HG03045 (cell line): ENCODE data around the gene ZBTB12.
"Not testable (repeated sequence)": the region's sequence is repeated elsewhere in the genome, so short reads cannot be mapped to it uniquely, and the experiment has no call there.

Experiments used
- ATAC-seq: cut with Tn5 transposase; IDR thresholded peaks from one replicate; pipeline ENCODE4 v1.9.1; 2021; ENCODE audit warnings: mild to moderate bottlenecking, moderate library complexity; ENCODE audit not compliant: unreplicated experiment

ZBTB12 gene

DNA sequence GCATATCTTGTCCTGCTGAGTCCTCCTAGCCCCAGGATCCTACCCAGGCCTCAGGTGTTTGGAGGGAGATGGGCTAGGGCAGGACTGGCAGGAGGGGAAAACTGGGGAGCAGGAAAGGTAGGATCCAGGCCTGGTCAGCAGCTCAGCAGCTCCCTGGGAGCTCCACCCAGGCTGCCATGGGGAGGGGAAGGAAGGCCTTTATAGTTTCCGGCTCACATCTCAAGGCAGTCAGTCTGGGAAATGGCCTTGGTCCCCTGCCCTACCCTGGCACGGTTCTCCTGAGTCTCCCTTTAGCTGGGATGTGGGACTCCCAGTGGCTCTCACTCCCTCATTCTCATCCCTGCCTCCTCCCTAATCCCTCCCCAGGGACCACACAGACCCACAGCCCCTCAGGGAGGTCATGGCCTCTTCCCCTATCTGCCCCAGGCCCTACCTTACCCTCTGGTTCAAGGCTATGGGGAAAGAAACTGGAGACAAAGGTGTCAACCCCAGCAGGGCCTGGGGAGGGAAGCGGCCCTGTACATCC is 24.7 kb downstream of the ZBTB12 start:
- ATAC-seq: no peak

GRCh38 chr6:31876357-31876756 is 25.5 kb downstream of the ZBTB12 start:
- ATAC-seq: no peak

- no peak for ATAC-seq
Measured at GRCh38 chr6:31875877-31876276, 26.0 kb downstream of the ZBTB12 start.

GRCh38 chr6:31874836-31875572 is 26.9 kb downstream of the ZBTB12 start:
- no peak for ATAC-seq

DNA sequence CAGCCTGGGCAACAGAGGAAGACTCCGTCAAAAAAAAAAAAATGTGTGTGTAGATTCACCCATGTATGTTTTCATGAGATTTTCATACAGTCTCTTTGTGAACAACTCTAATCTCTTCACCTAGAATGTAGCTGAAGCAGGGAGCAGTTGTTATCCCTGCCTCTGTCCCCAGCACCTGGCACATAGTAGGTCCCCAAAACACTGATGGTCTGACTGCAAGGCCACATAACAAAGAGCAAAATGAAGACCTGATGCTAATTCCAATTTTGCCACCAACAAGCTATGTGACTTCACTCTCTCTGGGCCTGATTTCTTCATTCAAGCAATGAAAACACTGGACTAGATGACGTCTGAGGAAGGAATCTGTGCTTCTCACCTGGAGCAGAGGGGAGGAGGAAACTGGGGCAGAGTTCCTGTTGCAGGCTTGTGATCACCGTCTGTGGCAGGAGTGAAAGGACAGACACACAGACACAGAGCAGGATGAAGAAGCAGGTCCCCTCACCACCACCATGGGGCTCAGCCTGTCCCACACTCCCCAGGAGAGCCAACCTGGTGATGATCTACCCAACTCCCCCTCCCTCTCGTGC is 27.7 kb downstream of the ZBTB12 start:
- no peak for ATAC-seq

DNA sequence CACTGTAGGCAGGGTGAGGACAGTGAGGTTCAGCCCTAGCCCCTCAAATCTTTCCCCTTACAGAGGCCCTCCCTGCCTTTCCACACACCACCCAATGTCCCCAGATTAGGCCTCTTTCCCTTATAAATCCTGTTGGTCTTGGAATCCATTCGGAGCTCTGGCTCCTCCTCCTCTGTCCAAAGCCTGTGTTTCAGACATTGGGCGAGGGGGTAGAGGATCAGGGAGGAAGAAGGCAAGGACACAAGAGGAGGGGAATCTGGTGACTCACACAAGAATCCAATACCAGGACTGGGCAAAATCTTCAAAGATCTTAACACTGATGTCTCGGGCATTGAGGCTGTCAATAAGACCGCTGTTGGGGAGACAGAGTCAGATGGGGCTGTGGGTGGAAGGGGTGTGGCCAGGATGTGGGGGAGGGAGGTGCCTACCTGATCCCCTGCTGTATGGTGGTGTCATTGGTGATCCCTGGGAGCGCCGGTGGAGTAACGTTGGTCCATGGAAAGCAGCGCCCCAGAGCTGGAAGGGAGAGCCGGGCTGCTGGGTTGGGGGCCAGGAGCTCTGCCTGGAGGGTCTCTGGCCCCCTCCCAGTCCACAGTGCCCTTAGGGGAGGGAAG is 30.7 kb downstream of the ZBTB12 start:
- ATAC-seq: no peak

DNA sequence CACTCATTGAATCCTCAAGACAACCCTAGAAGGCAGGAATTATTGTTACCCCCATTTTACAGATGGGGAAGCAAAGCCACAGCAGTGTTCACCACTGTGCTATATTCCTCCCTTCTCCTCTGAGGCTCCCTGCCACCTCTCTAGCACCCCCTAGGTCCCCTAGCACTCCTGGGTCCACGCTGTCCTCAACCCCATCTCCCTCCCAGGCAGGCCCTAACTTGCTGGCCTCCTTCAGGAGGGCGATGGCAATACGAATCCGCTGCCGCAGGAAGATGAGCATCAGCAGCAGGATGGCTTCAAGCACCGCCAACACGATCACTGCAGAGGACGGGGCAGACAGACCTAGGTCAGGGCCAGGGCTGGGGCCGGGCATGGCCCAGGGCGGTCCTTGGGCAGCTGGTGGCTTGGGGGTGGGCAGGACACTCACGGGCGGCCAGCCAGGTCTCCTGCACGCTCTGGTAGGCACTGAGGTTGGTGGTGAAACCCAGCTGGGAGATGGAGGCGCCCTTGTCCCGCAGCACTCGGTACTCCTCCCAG is 31.4 kb downstream of the ZBTB12 start:
- ATAC-seq: no peak

- ATAC-seq: no peak
Measured at GRCh38 chr6:31869343-31869742, 32.5 kb downstream of the ZBTB12 start.

DNA sequence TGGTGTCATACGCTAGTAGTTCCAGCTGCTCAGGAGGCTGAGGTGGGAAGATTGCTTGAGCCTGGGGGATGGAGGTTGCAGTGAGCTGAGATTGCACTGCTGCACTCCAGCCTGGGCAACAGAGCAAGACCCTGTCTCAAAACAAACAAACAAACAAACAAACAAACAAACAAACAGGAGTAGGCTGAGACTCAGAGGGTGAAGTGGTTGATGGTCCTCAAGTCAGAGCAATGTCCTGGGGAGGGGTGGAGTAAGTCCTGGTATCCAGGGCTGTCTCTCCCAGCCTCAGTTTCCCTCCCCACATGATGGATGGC is 33.3 kb downstream of the ZBTB12 start:
- ATAC-seq: not testable (repeated sequence)

- ATAC-seq: no peak
Measured at GRCh38 chr6:31865205-31866118, 36.4 kb downstream of the ZBTB12 start.

GRCh38 chr6:31864818-31865204 is 37.1 kb downstream of the ZBTB12 start:
- ATAC-seq: no peak

- ATAC-seq: not testable (repeated sequence)
Measured at GRCh38 chr6:31864123-31864562, 37.7 kb downstream of the ZBTB12 start.

GRCh38 chr6:31862344-31863235 is 39.3 kb downstream of the ZBTB12 start, which contains the start of gene NEU1:
NEU1 (minus strand) TSS chr6:31862821; CDS start chr6:31862776, 45 bp downstream.
- peak; percentile 92 for ATAC-seq

GRCh38 chr6:31861919-31862343 is 40.0 kb downstream of the ZBTB12 start:
- ATAC-seq: no peak

DNA sequence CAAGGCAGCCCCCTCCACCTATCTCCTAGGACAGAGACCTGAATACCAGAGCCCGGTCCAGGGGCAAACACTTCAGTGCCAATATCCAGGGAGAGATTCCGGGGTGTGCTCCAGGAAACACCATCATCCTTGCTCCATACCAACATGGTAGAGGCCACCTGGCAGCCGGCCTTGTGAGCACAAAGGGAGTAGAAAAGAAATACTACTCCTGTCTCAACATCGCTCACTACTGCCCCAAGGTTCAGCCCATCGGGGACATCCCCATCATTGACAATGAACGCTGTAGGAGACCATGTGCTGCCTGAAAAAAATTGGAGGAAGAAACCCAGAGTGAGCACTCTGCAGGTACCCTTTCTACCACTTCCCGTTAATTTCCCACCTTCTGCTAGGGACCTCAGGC is 40.7 kb downstream of the ZBTB12 start:
- no peak for ATAC-seq

GRCh38 chr6:31860349-31860748 is 41.5 kb downstream of the ZBTB12 start:
- no peak for ATAC-seq

DNA sequence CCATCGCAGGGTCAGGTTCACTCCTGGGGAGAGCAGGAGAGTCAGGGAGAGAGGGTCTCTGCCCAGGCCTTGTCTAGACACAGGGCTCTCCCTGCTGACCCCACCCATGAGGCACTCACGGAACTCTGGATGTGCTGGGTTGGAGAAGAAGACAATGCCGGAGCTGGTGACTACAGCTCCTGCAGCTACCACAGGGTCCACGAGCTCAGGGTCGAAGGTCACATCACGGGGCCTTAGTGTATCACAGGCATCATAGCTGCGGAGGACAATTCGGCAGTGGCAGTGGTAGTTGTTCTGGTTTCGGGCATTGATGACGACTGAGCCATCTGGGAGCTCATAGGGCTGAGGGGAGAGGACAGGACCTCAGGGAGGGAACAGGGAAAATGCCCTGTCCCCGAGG is 42.0 kb downstream of the ZBTB12 start:
- ATAC-seq: no peak

GRCh38 chr6:31858707-31859106 is 43.2 kb downstream of the ZBTB12 start:
- no peak for ATAC-seq

DNA sequence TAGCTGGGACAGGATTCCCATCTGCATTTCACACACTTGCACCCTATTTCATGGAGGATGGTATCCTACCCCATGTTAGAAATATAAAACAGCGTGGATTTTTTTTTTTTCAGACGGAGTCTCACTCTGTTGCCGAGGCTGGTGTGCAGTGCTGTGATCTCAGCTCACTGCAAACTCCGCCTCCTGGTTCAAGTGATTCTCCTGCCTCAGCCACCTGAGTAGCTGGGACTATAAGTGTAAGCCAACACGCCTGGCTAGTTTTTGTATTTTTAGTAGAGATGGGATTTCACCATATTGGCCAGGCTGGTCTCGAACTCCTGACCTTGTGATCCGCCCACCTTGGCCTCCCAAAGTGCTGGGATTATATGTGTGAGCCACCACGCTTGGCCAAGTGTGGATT is 44.1 kb downstream of the ZBTB12 start:
- ATAC-seq: not testable (repeated sequence)
